ENCODE measurements around the gene RBM47. TPM values are rescaled to one million over a fixed set of nuclear protein-coding genes. Genes with fewer than 3 reads are reported as not detected.
"Not testable (repeated sequence)": the region's sequence is repeated elsewhere in the genome, so short reads cannot be mapped to it uniquely, and the experiment has no call there.

The RBM47 gene
- total RNA-seq, 1 donor = 0.72 TPM

DNA sequence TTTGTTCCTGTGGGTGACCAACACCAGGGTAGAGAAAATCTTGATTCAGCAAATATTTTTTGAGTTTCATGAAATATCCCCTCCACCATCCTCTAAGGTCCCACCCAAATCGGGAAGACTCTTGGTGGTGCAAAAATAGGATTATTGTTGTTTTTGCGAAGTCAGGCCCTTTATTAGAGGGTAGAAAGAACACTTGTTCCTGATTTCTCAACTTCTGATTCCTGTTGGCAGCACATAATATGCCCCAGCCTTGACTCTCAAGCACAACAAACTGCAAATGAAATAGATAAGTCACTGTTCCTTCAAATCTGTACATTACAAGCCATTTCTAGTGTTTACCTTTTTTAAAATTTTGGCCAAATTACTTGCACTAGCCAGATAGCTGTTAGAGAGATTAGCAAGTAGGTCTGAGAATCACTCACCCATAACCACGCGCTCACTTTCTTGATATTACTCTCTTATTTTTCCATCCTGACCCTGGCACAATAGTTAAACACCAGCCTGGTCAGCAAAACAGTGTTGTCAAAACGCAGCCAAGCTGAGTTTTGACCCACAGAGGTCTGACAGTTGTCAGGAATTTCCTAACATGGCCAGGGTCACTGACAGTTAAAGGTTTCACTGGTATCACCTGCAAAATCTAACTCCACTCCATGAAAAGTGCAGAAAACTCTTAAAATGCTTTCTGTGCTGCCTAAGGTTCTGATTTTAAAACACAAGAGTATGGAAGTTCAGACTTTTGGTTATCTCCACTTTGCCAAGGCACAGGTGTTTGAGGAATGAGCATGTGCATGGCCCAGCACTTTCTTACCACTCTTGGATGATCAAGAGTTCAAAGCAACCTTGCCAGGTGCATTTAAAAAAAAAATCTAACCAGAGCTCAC lies 69.8 kb downstream of the RBM47 start:
- TF ChIP-seq, protein P1, sequence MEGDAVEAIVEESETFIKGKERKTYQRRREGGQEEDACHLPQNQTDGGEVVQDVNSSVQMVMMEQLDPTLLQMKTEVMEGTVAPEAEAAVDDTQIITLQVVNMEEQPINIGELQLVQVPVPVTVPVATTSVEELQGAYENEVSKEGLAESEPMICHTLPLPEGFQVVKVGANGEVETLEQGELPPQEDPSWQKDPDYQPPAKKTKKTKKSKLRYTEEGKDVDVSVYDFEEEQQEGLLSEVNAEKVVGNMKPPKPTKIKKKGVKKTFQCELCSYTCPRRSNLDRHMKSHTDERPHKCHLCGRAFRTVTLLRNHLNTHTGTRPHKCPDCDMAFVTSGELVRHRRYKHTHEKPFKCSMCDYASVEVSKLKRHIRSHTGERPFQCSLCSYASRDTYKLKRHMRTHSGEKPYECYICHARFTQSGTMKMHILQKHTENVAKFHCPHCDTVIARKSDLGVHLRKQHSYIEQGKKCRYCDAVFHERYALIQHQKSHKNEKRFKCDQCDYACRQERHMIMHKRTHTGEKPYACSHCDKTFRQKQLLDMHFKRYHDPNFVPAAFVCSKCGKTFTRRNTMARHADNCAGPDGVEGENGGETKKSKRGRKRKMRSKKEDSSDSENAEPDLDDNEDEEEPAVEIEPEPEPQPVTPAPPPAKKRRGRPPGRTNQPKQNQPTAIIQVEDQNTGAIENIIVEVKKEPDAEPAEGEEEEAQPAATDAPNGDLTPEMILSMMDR (IDR thresholded peaks at IDR 0.05; ENCODE audit: insufficient read depth, low read length) = no peak
- H3K4me3 ChIP-seq (ENCODE audit: low read depth, low read length) = no peak overlapping the region
- DNase-seq (ENCODE audit: low read depth) = no peak

DNA sequence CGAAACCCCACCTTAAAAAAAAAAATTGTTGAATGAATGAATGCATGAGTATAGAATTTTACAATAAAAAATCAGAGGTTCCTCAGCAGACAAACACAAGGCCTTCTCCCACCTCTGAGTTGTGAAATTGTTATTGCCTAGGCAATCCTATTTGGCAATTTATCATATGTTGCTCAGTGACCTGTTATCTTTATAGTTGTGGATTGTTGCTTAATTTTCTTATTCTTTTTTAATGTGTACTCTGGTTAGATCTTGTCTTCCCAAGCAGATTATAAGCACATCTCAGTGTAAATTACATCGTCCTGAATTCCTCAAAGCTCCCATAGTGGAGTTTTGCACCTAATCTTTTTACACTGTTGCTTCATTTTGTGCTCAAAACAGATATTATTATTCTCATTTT lies 71.9 kb downstream of the RBM47 start:
- TF ChIP-seq, protein P1 (IDR thresholded peaks at IDR 0.05; ENCODE audit: insufficient read depth, low read length) = no peak
- peak; percentile 38 for DNase-seq (ENCODE audit: low read depth)
- no peak overlapping the region for H3K4me3 ChIP-seq (ENCODE audit: low read depth, low read length)

DNA sequence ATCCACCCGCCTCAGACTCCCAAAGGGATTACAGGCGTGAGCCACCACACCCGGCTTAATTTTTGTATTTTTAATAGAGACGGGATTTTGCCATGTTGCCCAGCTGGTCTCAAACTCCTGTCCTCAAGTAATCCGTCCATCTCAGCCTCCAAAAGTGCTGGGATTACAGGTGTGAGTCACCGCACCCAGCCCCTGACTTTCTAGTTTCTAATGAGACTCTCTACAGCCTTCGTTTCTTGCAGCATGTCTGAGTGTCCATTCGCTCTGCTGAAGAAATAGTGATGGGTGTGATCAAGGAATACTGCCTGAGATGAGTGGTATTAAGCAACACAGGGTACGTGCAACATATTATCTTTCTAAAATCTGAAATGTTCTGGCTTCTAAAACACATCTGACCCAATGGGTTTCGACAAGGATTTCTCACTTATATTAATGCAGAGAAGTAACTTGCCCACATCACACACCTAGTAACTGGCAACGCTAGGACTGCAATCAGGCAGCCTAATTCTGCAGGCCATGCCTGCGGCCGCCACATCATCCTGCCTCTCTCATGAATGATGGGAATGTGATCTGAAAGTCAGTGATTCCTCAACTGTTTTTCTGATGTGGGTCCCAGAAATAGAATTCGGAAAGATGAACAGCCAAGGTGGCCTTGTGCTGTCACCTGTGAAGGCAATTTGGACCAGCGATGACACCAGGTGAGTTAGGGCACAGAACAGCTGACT lies 74.3 kb downstream of the RBM47 start:
- TF ChIP-seq, protein P1 (IDR thresholded peaks at IDR 0.05; ENCODE audit: insufficient read depth, low read length) = no peak
- no peak overlapping the region for H3K4me3 ChIP-seq (ENCODE audit: low read depth, low read length)
- DNase-seq (ENCODE audit: low read depth) = no peak

DNA sequence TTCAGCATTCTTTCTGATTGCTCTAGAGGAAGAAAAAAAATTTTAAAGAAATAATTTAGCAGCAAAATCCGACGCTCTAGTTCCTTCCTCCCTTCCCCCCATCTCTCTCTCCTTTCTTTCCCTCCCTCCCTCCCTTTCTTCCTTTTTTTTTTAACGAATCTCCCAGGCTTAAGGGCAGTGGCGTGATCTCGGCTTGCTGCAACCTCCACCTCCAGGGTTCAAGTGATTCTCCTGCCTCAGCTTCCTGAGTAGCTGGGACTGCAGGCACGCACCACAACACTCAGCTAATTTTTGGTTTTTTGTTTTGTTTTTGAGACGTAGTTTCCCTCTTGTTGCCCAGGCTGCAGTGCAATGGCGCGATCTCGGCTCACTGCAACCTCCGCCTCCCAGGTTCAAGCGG lies 75.0 kb downstream of the RBM47 start:
- not testable (repeated sequence) for H3K4me3 ChIP-seq (ENCODE audit: low read depth, low read length); DNase-seq (ENCODE audit: low read depth)

DNA sequence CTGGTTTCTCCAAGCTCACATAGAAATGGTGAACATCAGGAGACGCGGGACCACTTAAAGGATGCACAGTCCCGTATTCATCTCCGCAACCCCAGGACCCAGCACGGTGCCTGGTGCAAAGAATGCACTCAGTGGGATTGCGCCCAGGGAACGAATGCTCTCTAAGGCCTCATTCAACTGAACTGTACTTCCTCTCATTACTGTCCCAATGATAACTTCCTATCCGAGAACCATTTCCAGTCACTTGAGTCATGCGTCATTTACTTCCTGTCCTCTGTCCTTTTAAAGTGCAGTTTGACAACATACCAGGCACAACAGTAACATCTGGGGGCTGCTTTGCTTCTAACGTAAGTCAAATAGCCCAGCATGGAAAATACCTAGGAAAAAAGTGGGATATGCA lies 75.7 kb downstream of the RBM47 start:
- no peak for DNase-seq (ENCODE audit: low read depth)
- TF ChIP-seq, protein P1 (IDR thresholded peaks at IDR 0.05; ENCODE audit: insufficient read depth, low read length) = no peak
- no peak overlapping the region for H3K4me3 ChIP-seq (ENCODE audit: low read depth, low read length)

DNA sequence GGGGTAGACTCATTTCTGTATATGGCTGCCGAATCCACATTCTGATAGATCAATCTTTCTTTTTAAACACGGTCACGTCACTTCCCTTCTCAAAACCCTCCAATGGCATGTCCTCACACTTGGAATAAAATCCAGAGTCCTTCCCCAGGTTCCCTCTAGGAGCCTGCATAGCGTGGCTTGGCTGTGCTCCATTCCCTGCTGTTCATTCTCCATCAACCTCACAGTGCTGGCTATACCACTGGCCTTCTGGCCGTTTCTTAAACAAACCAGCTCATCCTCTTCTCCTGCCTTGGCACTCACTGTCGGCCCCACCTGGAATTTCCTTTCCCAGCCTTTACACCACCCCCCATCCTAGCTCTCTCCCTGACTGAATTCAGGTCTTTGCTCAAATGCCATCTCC lies 77.1 kb downstream of the RBM47 start:
- peak; percentile 24 for DNase-seq (ENCODE audit: low read depth)
- H3K4me3 ChIP-seq (ENCODE audit: low read depth, low read length) = no peak overlapping the region
- TF ChIP-seq, protein P1 (IDR thresholded peaks at IDR 0.05; ENCODE audit: insufficient read depth, low read length) = no peak

DNA sequence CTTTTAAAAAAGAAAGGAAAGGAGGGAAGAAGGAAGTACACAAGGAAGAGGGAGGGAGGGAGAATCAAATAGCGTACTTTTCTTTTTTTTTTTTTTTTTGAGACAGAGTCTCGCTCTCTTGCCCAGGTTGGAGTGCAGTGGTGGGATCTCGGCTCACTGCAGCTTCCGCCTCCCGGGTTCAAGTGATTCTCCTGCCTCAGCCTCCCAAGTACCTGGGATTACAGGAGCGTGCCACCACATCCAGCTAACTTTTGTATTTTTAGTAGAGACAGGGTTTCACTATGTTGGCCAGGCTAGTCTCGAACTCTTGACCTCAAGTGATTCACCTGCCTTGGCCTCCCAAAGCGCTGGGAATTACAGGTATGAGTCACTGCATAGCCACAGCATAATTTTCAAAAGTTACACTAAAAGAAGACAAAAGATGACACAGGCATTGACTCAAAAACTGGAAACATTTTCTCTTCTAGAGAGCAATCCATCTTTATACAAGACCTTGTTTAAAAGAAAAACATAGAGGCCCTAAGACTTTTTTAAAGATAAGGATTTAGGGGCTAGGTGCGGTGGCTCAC lies 78.0 kb downstream of the RBM47 start:
- peak; percentile 39 for DNase-seq (ENCODE audit: low read depth)
- peak overlapping the region; percentile 40 for H3K4me3 ChIP-seq (ENCODE audit: low read depth, low read length)

Data from fibroblast of the aortic adventitia (primary cell).